Neuronal stem cell (in vitro differentiated cells): Measurements from ENCODE around the gene COPG2.
"Not testable (repeated sequence)": the region's sequence is repeated elsewhere in the genome, so short reads cannot be mapped to it uniquely, and the experiment has no call there.

ENCODE experiments used
- DNase-seq: peaks from one replicate; pipeline ENCODE4 v3.0.0-alpha.2; 2013; ENCODE audit warnings: low spot score
- H2AFZ ChIP-seq: one replicate; pipeline ENCODE4 v1.6.1; 2013; ENCODE audit warnings: mild to moderate bottlenecking, low read length, inconsistent platforms
- H2AK5ac ChIP-seq: 2 replicates; pipeline ENCODE4 v1.6.1; 2013; ENCODE audit warnings: low read depth, mild to moderate bottlenecking, inconsistent platforms, low read length, moderate library complexity, mixed read lengths
- H2BK120ac ChIP-seq: 2 replicates; pipeline ENCODE4 v1.6.1; 2013; ENCODE audit warnings: low read depth, mild to moderate bottlenecking, inconsistent platforms, low read length, moderate library complexity, mixed read lengths
- H2BK12ac ChIP-seq: one replicate; pipeline ENCODE4 v1.6.1; 2013; ENCODE audit warnings: low read length, inconsistent platforms
- H2BK15ac ChIP-seq: 2 replicates; pipeline ENCODE4 v1.6.1; 2013; ENCODE audit warnings: mild to moderate bottlenecking, low read length, inconsistent platforms, mixed read lengths
- H2BK5ac ChIP-seq: one replicate; pipeline ENCODE4 v1.6.1; 2013; ENCODE audit warnings: inconsistent platforms, mild to moderate bottlenecking, low read length, moderate library complexity
- H3K14ac ChIP-seq: one replicate; pipeline ENCODE4 v1.6.1; 2013; ENCODE audit warnings: low read length, inconsistent platforms
- H3K18ac ChIP-seq: 2 replicates; pipeline ENCODE4 v1.6.1; 2013; ENCODE audit warnings: low read length, inconsistent platforms
- H3K23ac ChIP-seq: 2 replicates; pipeline ENCODE4 v1.6.1; 2013; ENCODE audit warnings: low read depth, mild to moderate bottlenecking, mixed read lengths, low read length, inconsistent platforms; ENCODE audit not compliant: poor library complexity
- H3K27ac ChIP-seq: replicated peaks from 3 replicates; pipeline ENCODE4 v1.5.1; 2013; ENCODE audit warnings: low read length, inconsistent platforms
- H3K27me3 ChIP-seq, 3 experiments: 2 replicates each; pipeline ENCODE4 v1.6.1; 2013; ENCODE audit warnings: low read length in 3 of 3, mild to moderate bottlenecking in 2 of 3, inconsistent platforms in 1 of 3, low read depth in 1 of 3, mixed read lengths in 1 of 3, moderate library complexity in 1 of 3; ENCODE audit not compliant: control insufficient read depth in 3 of 3, insufficient read depth in 3 of 3
- H3K36me3 ChIP-seq, 2 donors: replicated peaks in 1 of 2; 2 replicates each; pipeline ENCODE4 v1.6.1; 2013; ENCODE audit warnings: low read length in 2 of 2; ENCODE audit not compliant: control insufficient read depth in 2 of 2, insufficient read depth in 2 of 2
- H3K4ac ChIP-seq: 2 replicates; pipeline ENCODE4 v1.6.1; 2013; ENCODE audit warnings: inconsistent platforms, mild to moderate bottlenecking, low read length, moderate library complexity
- H3K4me1 ChIP-seq, 2 donors: 1 replicate in 1 of 2; 2 replicates in 1 of 2; pipeline ENCODE4 v1.6.1; 2013; ENCODE audit warnings: low read length in 2 of 2, low read depth in 1 of 2; ENCODE audit not compliant: control insufficient read depth in 2 of 2, insufficient read depth in 1 of 2
- H3K4me2 ChIP-seq: one replicate; pipeline ENCODE4 v1.6.1; 2013; ENCODE audit warnings: mild to moderate bottlenecking, low read length, inconsistent platforms; ENCODE audit not compliant: insufficient read depth, poor library complexity, severe bottlenecking
- H3K4me3 ChIP-seq, 2 donors: 2 replicates each; pipeline ENCODE4 v1.5.1; 2013; ENCODE audit warnings: low read length in 2 of 2, mild to moderate bottlenecking in 2 of 2, inconsistent platforms in 1 of 2, moderate library complexity in 1 of 2
- H3K79me1 ChIP-seq: one replicate; pipeline ENCODE4 v1.6.1; 2013; ENCODE audit warnings: low read depth, mild to moderate bottlenecking, inconsistent platforms, low read length, moderate library complexity
- H3K9ac ChIP-seq: one replicate; pipeline ENCODE4 v1.6.1; 2013; ENCODE audit warnings: mild to moderate bottlenecking, low read depth, low read length, inconsistent platforms; ENCODE audit not compliant: poor library complexity
- H3K9me3 ChIP-seq, 2 donors: replicated peaks in 1 of 2; 2 replicates each; pipeline versions ENCODE3 to v1.6.1; 2013; ENCODE audit warnings: low read length in 2 of 2, mild to moderate bottlenecking in 2 of 2, inconsistent platforms in 1 of 2, low read depth in 1 of 2, mixed read lengths in 1 of 2, moderate library complexity in 1 of 2; ENCODE audit not compliant: control insufficient read depth in 2 of 2, insufficient read depth in 1 of 2
- H4K8ac ChIP-seq: one replicate; pipeline ENCODE4 v1.6.1; 2013; ENCODE audit warnings: low read depth, mild to moderate bottlenecking, inconsistent platforms, low read length, moderate library complexity
- H4K91ac ChIP-seq: one replicate; pipeline ENCODE4 v1.6.1; 2013; ENCODE audit warnings: low read length, low read depth, mild to moderate bottlenecking, inconsistent platforms; ENCODE audit not compliant: poor library complexity
- WGBS, 2 donors: extraction: QIAGEN DNeasy Blood & Tissue Kit; methylation state at CpG; one replicate each; pipeline ENCODE4 v1.1.7; 2013; ENCODE audit warnings: missing lambda C conversion rate in 2 of 2, mixed read lengths in 1 of 2; ENCODE audit not compliant: insufficient read length in 2 of 2, insufficient replicate concordance in 1 of 2; ENCODE audit errors: extremely low coverage in 2 of 2; 5-methylcytosine and 5-hydroxymethylcytosine counted together

The COPG2 gene

DNA sequence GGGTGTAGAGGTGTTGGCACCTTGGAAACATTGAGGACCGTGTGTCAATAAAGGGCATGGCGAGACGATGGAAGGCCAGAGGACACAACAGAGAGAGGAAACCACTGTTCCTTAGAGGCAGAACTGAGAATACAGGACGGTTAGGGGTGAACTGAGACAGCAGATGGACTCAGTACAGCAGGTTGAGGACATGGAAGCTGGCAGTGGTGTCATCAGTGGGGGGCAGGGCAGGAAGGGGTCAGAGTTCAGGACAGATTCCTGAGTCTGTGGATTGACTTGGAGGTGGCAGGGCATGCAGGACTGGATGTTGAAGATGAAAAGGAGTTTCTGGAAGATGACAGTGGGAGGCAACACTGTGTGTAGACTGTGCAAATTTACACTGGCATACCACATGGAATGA lies 126.3 kb downstream of the COPG2 start:
- H3K4ac ChIP-seq, H3K27me3 ChIP-seq, H3K9me3 ChIP-seq, H3K4me2 ChIP-seq, H3K4me1 ChIP-seq, H3K18ac ChIP-seq, H2BK12ac ChIP-seq, H3K4me3 ChIP-seq, H2AFZ ChIP-seq, H3K14ac ChIP-seq, H3K79me1 ChIP-seq, DNase-seq, H2BK15ac ChIP-seq, H3K23ac ChIP-seq, H4K8ac ChIP-seq, H3K27ac ChIP-seq, H3K9ac ChIP-seq, H2BK5ac ChIP-seq, H2AK5ac ChIP-seq, H4K91ac ChIP-seq, H2BK120ac ChIP-seq: not testable (repeated sequence)
- H3K36me3 ChIP-seq: peaks cover 27 to 86% of the 10 kb centered on the region in 2 donors
- WGBS, 2 donors: no CpG with 5 or more reads among the region's 4 CpGs

DNA sequence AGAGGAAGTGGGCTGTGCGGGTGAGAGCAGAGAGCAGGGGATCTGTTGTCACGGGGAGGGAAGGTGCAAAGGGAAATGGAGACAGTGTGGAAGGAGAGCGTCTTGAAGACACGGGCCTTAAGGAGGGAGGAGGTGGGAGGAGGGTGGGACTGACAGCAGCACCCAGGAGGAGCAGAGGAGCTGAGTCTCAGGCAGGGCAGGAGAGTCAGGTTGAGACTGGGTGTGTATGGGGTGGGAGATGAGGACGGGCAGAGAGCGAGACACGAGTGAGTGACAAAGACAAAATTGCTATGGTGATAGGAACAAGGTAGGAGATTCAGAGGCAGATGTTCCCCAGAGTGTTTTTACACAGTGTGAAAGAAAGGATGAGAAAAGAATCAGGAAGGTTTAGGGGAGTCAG lies 127.3 kb downstream of the COPG2 start:
- H3K36me3 ChIP-seq: peaks cover 27 to 80% of the 10 kb centered on the region in 2 donors
- not testable (repeated sequence) for H3K18ac ChIP-seq, H2AFZ ChIP-seq, H4K91ac ChIP-seq, H3K23ac ChIP-seq, H3K9me3 ChIP-seq, H2AK5ac ChIP-seq, H3K4ac ChIP-seq, H3K4me2 ChIP-seq, DNase-seq, H3K14ac ChIP-seq, H4K8ac ChIP-seq, H3K4me1 ChIP-seq, H3K4me3 ChIP-seq, H2BK12ac ChIP-seq, H3K79me1 ChIP-seq, H3K9ac ChIP-seq, H3K27me3 ChIP-seq, H2BK5ac ChIP-seq, H2BK15ac ChIP-seq, H3K27ac ChIP-seq, H2BK120ac ChIP-seq
- WGBS, 2 donors: no CpG with 5 or more reads among the region's 7 CpGs

DNA sequence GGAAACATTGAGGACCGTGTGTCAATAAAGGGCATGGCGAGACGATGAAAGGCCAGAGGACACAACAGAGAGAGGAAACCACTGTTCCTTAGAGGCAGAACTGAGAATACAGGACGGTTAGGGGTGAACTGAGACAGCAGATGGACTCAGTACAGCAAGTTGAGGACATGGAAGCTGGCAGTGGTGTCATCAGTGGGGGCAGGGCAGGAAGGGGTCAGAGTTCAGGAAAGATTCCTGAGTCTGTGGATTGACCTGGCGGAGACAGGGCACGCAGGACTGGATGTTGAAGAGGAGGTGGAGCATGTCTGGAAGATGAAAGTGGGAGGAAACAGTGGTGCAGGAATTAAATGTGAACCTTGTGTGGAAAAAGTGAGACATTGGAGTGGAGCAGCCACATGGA lies 130.7 kb downstream of the COPG2 start:
- H4K8ac ChIP-seq, H2BK5ac ChIP-seq, H3K9me3 ChIP-seq, H2BK120ac ChIP-seq, H2BK15ac ChIP-seq, DNase-seq, H3K4me2 ChIP-seq, H2BK12ac ChIP-seq, H4K91ac ChIP-seq, H3K79me1 ChIP-seq, H3K27me3 ChIP-seq, H3K18ac ChIP-seq, H3K4ac ChIP-seq, H3K4me1 ChIP-seq, H3K14ac ChIP-seq, H2AK5ac ChIP-seq, H3K27ac ChIP-seq, H3K9ac ChIP-seq, H3K23ac ChIP-seq, H2AFZ ChIP-seq: not testable (repeated sequence)
- Histone ChIP-seq H3K4me3 (peak overlapping the region in 1 of 2 donors; percentile 54), H3K36me3 (peaks cover 37 to 69% of the 10 kb centered on the region in 2 donors)
- WGBS, 2 donors: no CpG with 5 or more reads among the region's 6 CpGs

DNA sequence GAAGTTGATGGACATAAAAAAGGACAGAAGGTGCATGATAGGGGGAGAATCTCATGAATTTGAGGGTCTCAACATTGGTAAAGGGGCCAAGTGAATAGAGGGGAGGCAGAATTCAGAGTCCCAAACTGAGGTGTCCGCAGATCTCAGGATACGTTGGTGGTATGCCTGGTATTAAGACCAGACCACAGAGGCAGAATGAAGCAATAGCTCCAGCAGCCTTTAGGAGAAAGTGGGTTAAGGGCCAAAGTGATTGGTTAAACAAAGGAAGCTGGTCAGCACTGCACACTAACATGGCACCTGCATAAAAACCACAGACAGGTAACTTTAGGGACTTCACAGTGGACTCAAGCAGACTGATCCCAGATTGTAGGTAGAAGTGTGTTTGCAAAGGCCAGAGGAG lies 139.1 kb downstream of the COPG2 start:
- Histone ChIP-seq H4K8ac (no peak overlapping the region), H3K79me1 (no peaks in the 10 kb centered on the region), H3K9me3 (no peaks in the 10 kb centered on the region), H3K4me3 (no peak overlapping the region), H3K4me1 (no peaks in the 10 kb centered on the region), H3K23ac (no peak overlapping the region), H4K91ac (no peak overlapping the region), H3K9ac (no peak overlapping the region), H2AFZ (no peak overlapping the region), H3K14ac (no peak overlapping the region), H2BK120ac (no peak overlapping the region), H2BK12ac (no peak overlapping the region), H2BK5ac (no peak overlapping the region), H3K4me2 (no peak overlapping the region), H2AK5ac (no peak overlapping the region), H3K4ac (no peak overlapping the region), H3K36me3 (peaks cover 28 to 66% of the 10 kb centered on the region in 2 donors), H2BK15ac (no peak overlapping the region), H3K18ac (no peak overlapping the region), H3K27me3 (no peaks in the 10 kb centered on the region), H3K27ac (no peak overlapping the region)
- WGBS, 2 donors: no CpG with 5 or more reads among the region's 2 CpGs
- no peak for DNase-seq
